A549 (cell line): Measurements from ENCODE around the gene CALCOCO1. TPM values are rescaled to one million over a fixed set of nuclear protein-coding genes. Genes with fewer than 3 reads are reported as not detected.

ENCODE experiments used
- ATAC-seq, 2 experiments: fragments of 200-7000 bp in 1 of 2; fragments of >200 bp in 1 of 2; cut with Nextera tagmentation in 1 of 2; cut with Tn5 transposase in 1 of 2; 3 replicates each; pipeline versions ENCODE4 v1.8.0 to v1.9.1; 2018 to 2020; ENCODE audit warnings: mild to moderate bottlenecking in 1 of 2, moderate library complexity in 1 of 2
- CTCF ChIA-PET: fragments of 300-600 bp; sonication (Branson Sonifier 250); formaldehyde crosslinking; extraction: SDS; loops from one replicate; lab custom pipeline; 2021; ENCODE audit warnings: antibody characterized with exemption, inconsistent platforms; lab: Yijun Ruan, JAX
- POLR2A ChIA-PET: fragments of 350-600 bp; formaldehyde crosslinking; extraction: SDS; loops from one replicate; lab custom pipeline; 2021; ENCODE audit warnings: antibody characterized with exemption, inconsistent platforms; lab: Yijun Ruan, JAX
- DNase-seq, 2 experiments: peaks; one replicate each; pipeline versions ENCODE4 v3.0.0 to v3.0.0-alpha.2; 2011 to 2016; ENCODE audit warnings: low read depth in 1 of 2, low spot score in 1 of 2
- FAIRE-seq: peaks from 2 replicates; lab custom pipeline; 2011; peaks lifted over from hg19 to GRCh38; lab: Jason Lieb, UNC
- H3K27ac ChIP-seq, 2 experiments: fragments of >200 bp; sonication (Bioruptor Twin); formaldehyde crosslinking; 3 replicates each; pipeline ENCODE4 v1.5.1; 2016 to 2017
- H3K4me1 ChIP-seq: fragments of >200 bp; sonication (Bioruptor Twin); formaldehyde crosslinking; 3 replicates; pipeline ENCODE4 v1.6.1; 2016
- H3K4me2 ChIP-seq: fragments of >200 bp; sonication (Bioruptor Twin); formaldehyde crosslinking; 3 replicates; pipeline ENCODE4 v1.6.1; 2016
- H3K4me3 ChIP-seq: fragments of >200 bp; sonication (Bioruptor Twin); formaldehyde crosslinking; 3 replicates; pipeline ENCODE4 v1.5.1; 2016
- H3K9me3 ChIP-seq: fragments of >200 bp; sonication (Bioruptor Twin); formaldehyde crosslinking; 3 replicates; pipeline ENCODE4 v1.6.1; 2016
- CTCF ChIP-seq: fragments of >200 bp; sonication (Bioruptor Twin); formaldehyde crosslinking; IDR thresholded peaks from 3 replicates; pipeline ENCODE4 v1.5.1; 2016
- E2F6 ChIP-seq: IDR thresholded peaks from 2 replicates; pipeline ENCODE4 v1.6.1; 2012; ENCODE audit warnings: low read depth, borderline replicate concordance
- GATA3 ChIP-seq: IDR thresholded peaks from 2 replicates; pipeline ENCODE4 v1.6.1; 2012; ENCODE audit warnings: borderline replicate concordance
- HDAC2 ChIP-seq: fragments of 200-600 bp; sonication (generic); IDR thresholded peaks from 2 replicates; pipeline ENCODE4 v1.6.1; 2016
- HEYL ChIP-seq: fragments of 250-450 bp; sonication (Bioruptor Pico); IDR thresholded peaks from 2 replicates; pipeline ENCODE4 v1.8.0; 2021; ENCODE audit warnings: mild to moderate bottlenecking, moderate library complexity
- HOXA7 ChIP-seq: fragments of 250-450 bp; sonication (Bioruptor Pico); IDR thresholded peaks from 2 replicates; pipeline ENCODE4 v1.5.0; 2020; ENCODE audit warnings: mild to moderate bottlenecking, moderate library complexity
- JUNB ChIP-seq: fragments of >200 bp; sonication (Bioruptor Twin); formaldehyde crosslinking; IDR thresholded peaks from 2 replicates; pipeline ENCODE4 v1.6.1; 2016
- KDM5A ChIP-seq: fragments of 200-600 bp; sonication (generic); IDR thresholded peaks from 2 replicates; pipeline ENCODE4 v1.6.1; 2016; ENCODE audit warnings: antibody characterized with exemption, mild to moderate bottlenecking
- NFE2L2 ChIP-seq: fragments of 150-350 bp; conservative IDR thresholded peaks from 2 replicates; pipeline ENCODE4 v1.6.1; 2014; ENCODE audit warnings: low read length
- PBX3 ChIP-seq: IDR thresholded peaks from 2 replicates; pipeline ENCODE4 v1.6.1; 2012
- POLR2A ChIP-seq: IDR thresholded peaks from 2 replicates; pipeline ENCODE4 v1.6.1; 2012; ENCODE audit warnings: mild to moderate bottlenecking, low read length
- POLR2AphosphoS2 ChIP-seq: conservative IDR thresholded peaks from 2 replicates; pipeline ENCODE4 v1.6.1; 2012; ENCODE audit warnings: low read length, improper control_type of control experiment, inconsistent platforms
- RAD21 ChIP-seq, 2 experiments: fragments of >200 bp in 1 of 2; sonication (Bioruptor Twin) in 1 of 2; formaldehyde crosslinking in 1 of 2; IDR thresholded peaks in 1 of 2; conservative IDR thresholded peaks in 1 of 2; 2 replicates in 1 of 2; 3 replicates in 1 of 2; pipeline ENCODE4 v1.6.1; 2012 to 2018; ENCODE audit warnings: inconsistent platforms in 1 of 2
- RCOR1 ChIP-seq: fragments of 150-350 bp; IDR thresholded peaks from 2 replicates; pipeline ENCODE4 v1.6.1; 2014; ENCODE audit warnings: antibody characterized with exemption, low read length, low read depth
- REST ChIP-seq: fragments of 200-600 bp; sonication (generic); IDR thresholded peaks from 2 replicates; pipeline ENCODE4 v1.6.1; 2016; ENCODE audit warnings: antibody characterized with exemption, mild to moderate bottlenecking, moderate library complexity
- SMC3 ChIP-seq: fragments of >200 bp; sonication (Bioruptor Twin); formaldehyde crosslinking; IDR thresholded peaks from 3 replicates; pipeline ENCODE4 v1.6.1; 2018; ENCODE audit warnings: inconsistent platforms
- TP53 ChIP-seq: fragments of 250-450 bp; sonication (Bioruptor Pico); IDR thresholded peaks from 2 replicates; pipeline ENCODE4 v1.5.0; 2021; ENCODE audit warnings: mild to moderate bottlenecking, moderate library complexity
- USF2 ChIP-seq: fragments of 450-650 bp; IDR thresholded peaks from 2 replicates; pipeline ENCODE4 v1.6.1; 2014; ENCODE audit warnings: antibody characterized with exemption
- ZNF302 ChIP-seq: fragments of 250-450 bp; sonication (Bioruptor Pico); IDR thresholded peaks from 2 replicates; pipeline ENCODE4 v1.9.0; 2021; ENCODE audit warnings: inconsistent platforms, mild to moderate bottlenecking, moderate library complexity
- WGBS: methylation state at CpG from one replicate; pipeline ENCODE4 v1.1.6; 2017; ENCODE audit errors: missing lambda C conversion rate; 5-methylcytosine and 5-hydroxymethylcytosine counted together
- polyA plus RNA-seq, 4 experiments: library from polyadenylated mRNA; depleted of rRNA in 3 of 4; stranded (reverse); fragments of >200 nt; fragmentation: RNase III in 1 of 4; extraction: RNeasy Plus Mini Kit Qiagen cat#74134 plus additional on column Dnase treatment in 1 of 4; gene quantifications; 2 replicates in 3 of 4; 3 replicates in 1 of 4; pipeline ENCODE4 v1.2.3, GENCODE V29; 2011 to 2017

Gene CALCOCO1
- polyA plus RNA-seq, 2 of the 4 experiments (the other 2 are of a cell fraction), result 28.8 to 41.5 TPM

- ATAC-seq (peak; percentile 94 to 98), FAIRE-seq (no peak), DNase-seq (peak; percentile 76 to 84)
- no peaks in the 10 kb centered on the region for H3K9me3 ChIP-seq
- H3K4me1 ChIP-seq, result no peaks in the 10 kb centered on the region
- ChIA-PET POLR2A (no interaction called here), CTCF (interaction anchor here (0.5 to 15.9 kb wide), 43 partner anchors 9 to 515 kb away, joined by 3 to 833 read pairs (median 5); partner anchors contain the start of genes ATF7, ATP5MC2, CALCOCO1 and CISTR)
- H3K4me2 ChIP-seq, result no peak overlapping the region
- no peak overlapping the region for H3K27ac ChIP-seq
- WGBS, result 3% methylated on average over 8 of the region's 8 CpGs
- peak; percentile 96 for TF ChIP-seq CTCF
- TF ChIP-seq GATA3, result no peak
- TF ChIP-seq JUNB, result no peak
- no peak for TF ChIP-seq POLR2A
- peak; percentile 77 for TF ChIP-seq SMC3
- TF ChIP-seq HOXA7 (CRISPR knock-in tag), result no peak
- no peak for TF ChIP-seq USF2
- peak; percentile 95 to 98 for TF ChIP-seq RAD21 (conservative IDR thresholded peaks at IDR 0.05 in 1 of 2, IDR thresholded peaks at IDR 0.05 in 1 of 2)
- TF ChIP-seq REST, result no peak
- no peak for TF ChIP-seq POLR2AphosphoS2
- no peak for TF ChIP-seq HDAC2
- TF ChIP-seq TP53 (CRISPR knock-in tag), result no peak
- no peak overlapping the region for H3K4me3 ChIP-seq
These were observed 25.6 kb downstream of the CALCOCO1 start for GRCh38 chr12:53701518-53702264.

- no peak overlapping the region for H3K27ac ChIP-seq
- WGBS, result 16% methylated on average over 6 of the region's 6 CpGs
- CTCF ChIA-PET, result interaction anchor here (0.5 to 15.9 kb wide), 17 partner anchors 8 to 680 kb away, joined by 3 to 833 read pairs (median 5); partner anchors contain the start of genes ATP5MC2, CALCOCO1 and HOXC10
- FAIRE-seq (no peak), ATAC-seq (no peak), DNase-seq (no peak)
- H3K4me1 ChIP-seq, result peaks cover 7% of the 10 kb centered on the region
- POLR2A ChIA-PET, result no interaction called here
- H3K4me3 ChIP-seq, result no peak overlapping the region
- no peak overlapping the region for H3K4me2 ChIP-seq
- TF ChIP-seq NFE2L2, result no peak
- TF ChIP-seq HEYL (CRISPR knock-in tag), result no peak
- no peak for TF ChIP-seq RCOR1
- no peak for TF ChIP-seq E2F6
- no peak for TF ChIP-seq PBX3
- no peak for TF ChIP-seq CTCF
- TF ChIP-seq ZNF302 (CRISPR knock-in tag), result no peak
- TF ChIP-seq KDM5A, result no peak
- TF ChIP-seq, all 56 proteins: peak for 0
- H3K9me3 ChIP-seq, result no peaks in the 10 kb centered on the region
These were observed 26.7 kb downstream of the CALCOCO1 start for GRCh38 chr12:53700567-53700966.
